ENCODE results near the gene PTN.
A peak's percentile ranks its signal among the peaks of the same experiment; 100 is the strongest.
"Not testable (repeated sequence)": the region's sequence is repeated elsewhere in the genome, so short reads cannot be mapped to it uniquely, and the experiment has no call there.

The PTN gene

GRCh38 chr7:137316648-137317353, 26.7 kb downstream of the PTN start:
- DNase-seq: no peak

- no peak for DNase-seq
These were observed 30.3 kb downstream of the PTN start for GRCh38 chr7:137313201-137313600.

DNA sequence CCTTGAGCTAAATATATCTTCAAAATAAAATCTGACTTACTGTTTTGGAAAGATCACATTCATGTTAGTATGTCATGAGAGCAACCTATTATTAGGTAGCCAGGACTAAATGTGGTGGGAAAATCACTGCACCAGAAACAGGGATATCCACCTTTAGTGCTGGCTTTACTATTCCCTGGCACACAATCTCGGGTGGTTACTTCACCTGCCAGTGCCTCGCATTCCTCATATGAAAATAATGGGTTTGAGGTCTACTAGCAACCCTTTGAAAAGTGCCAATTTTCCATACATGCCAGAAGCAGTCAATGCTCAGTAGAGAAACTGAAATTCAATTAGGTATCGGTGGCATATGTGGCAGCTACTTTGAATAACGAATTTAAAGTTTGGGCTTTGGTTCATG, 36.8 kb downstream of the PTN start:
- DNase-seq: no peak

DNA sequence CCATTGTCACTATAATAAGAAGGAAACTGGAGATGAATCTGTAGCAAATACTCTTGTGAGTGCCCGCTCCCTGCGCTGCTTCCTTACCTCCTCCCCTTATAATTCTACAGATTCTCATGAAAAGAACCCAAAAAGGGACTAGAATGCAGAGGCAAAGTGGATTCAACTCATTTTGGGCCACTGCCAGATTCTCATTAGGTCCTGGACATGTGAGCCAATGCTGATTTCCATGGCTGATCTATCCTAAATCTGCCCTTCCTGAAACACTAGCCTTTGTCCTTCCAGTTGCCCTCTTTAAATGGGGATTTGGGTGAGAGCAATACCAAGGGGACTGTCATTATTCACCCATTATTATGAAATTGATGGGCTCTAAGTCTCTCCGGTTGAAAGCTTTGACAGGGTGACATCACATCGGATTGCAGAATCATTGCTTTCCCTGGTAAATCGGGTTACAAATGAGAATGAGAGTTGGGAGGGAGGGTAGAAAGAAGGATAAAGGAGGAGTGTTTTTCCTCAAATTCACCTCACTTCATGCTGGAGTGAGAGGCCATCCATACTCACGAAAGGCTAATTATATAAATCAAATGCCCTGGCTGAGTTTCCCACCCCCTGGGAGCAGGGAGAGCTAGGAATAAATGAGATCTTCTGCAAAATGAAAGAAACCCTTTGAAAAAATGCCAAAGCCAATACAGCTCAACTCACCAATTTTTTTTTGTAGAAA, 37.5 kb downstream of the PTN start:
- DNase-seq: no peak

DNA sequence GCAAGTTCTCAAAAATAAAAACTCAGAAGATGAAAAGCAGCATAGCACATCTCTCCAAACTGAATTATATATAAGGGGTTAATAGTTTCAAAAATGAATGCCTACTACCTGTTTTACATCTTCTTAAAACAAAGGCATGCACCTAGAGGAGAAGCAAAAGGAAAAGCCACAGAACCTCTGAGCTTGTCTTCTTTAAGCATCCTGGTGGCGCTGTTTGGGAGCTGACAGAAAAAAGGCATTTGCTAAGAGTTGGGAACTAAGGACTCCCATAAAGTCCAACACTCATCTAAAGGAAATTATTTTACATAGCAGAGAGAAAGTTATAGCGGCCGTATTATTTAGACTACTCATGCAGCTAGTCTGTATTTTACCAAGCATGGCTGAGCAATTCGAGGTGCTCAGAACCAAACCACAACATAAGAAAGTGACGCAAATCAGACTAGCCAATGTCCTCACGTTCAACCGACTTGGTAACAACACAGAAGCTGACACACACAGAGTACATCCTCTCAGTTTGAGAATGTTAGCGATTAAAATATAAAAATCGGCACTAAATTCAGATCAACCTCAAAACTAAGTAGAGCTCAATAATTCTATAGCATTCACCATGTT, 38.8 kb downstream of the PTN start:
- DNase-seq: no peak

GRCh38 chr7:137304165-137304564, 39.4 kb downstream of the PTN start:
- no peak for DNase-seq

GRCh38 chr7:137302081-137302480, 41.5 kb downstream of the PTN start:
- no peak for DNase-seq

DNA sequence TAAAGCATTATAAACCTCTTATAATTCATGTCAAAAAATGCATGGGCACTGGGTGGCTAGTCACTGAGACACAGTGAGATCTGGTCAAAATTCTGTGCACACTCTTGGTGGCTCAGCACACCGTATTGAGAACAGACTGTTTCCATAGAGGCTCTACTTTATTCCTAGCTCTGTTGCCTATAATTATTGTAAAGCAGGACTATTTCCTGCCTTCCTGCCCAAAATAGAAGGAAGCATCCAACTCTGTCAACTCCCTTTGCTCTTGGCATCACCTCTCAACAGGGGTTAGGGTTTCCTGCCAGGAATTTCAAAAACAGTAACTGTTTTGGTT, 45.1 kb downstream of the PTN start:
- no peak for DNase-seq

DNA sequence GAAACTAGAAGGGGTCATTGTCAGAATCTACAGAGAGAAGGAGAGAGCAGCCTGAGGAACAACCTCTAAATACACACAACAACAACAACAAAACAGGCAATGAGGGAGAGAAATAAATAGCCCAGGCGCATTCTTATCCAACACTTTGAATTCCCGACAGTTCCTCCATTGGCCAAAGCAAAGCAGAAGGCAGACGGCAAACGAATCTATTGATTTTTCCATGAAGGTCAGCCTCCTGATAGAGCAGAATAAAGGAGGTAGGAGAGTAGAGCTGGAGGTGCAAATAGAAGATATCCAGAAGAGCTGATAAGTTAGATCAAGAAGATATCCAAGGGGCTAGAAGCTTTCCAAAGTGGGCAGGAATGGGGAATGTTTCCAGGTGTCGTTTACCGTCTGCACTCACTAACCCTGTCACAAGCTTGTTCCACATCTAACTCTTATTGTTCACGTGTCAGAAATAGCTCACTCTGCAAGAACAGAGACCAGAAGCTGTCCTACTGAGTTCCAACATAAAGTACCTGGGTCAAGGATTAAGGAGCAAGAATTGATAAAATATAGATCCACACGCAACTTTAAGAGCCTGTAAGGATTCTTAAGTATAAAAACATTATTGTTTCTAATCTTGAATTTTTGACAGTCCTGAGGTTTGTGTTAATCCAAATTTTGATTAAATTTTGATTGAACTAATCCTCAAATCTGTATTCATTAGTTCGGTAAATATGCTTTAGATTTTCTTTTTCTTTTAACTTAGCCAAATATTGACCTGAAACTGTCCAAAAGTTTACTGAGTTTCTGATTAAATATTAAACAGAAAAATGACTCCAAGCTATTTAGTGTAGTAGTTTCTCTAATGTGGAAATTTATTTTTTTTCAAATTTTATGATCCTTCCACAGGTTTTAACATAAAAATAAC, 45.7 kb downstream of the PTN start:
- no peak for DNase-seq

DNA sequence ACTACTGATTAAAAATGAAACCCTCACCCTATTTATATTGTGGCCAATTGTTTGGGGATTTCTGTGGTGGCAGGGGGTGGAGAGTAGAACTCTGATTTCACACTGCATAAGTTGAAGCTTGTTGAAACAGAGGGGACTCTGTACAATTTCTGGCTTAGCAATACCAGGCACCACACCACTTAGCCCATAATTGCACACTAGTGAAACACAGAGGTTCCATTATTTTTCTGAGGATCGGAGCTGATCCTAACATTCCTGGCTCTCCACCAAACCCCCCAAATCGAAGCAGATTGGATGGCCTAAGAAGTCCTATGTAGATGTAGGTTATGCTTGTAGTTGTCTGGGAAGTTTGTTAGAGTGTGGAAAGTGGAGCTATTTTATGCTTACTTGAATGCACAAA, 47.0 kb downstream of the PTN start:
- no peak for DNase-seq

- no peak for DNase-seq
These were observed 47.7 kb downstream of the PTN start for GRCh38 chr7:137295739-137296324.

DNA sequence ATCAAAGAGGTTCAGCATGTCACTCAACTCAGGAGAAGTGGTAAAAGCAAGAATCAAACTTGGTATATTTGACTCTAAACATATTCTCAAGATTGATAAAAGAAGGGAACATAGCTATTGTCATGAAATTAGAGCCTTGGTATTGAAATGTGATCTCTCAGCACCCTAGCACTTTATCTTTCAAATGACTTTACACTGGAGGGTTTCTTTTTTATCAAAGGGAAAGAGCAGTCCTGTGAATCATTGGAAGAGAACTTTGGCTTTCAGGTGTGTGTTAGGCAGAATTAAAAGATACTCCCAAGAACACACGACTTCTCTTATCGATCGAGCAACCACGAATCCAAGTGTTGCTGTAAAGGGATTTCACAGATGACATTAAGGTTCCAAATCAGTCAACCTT, 54.4 kb downstream of the PTN start:
- no peak for DNase-seq

- no peak for DNase-seq
These were observed 55.8 kb downstream of the PTN start for GRCh38 chr7:137287651-137288258.

DNA sequence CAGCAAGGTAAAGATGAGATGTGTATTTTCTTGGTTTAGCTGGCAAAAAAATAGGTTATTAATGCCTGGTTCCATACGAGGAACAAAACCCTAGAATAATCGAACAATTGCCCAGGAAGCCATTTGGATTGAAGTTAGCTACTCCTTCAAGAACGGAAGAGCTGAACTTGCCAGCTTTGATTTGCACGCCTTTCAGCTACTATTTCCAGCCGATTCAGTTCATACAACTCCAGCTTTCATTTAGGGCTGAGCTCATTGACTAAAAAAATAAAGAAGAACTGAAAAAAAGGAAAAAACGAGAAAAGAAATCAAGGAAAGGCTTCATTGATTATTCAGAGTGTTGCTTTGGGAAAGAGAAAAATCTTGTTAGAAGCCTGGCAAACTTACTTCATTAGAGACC, 60.4 kb downstream of the PTN start:
- DNase-seq: no peak

GRCh38 chr7:137282043-137282442, 61.5 kb downstream of the PTN start:
- no peak for DNase-seq

DNA sequence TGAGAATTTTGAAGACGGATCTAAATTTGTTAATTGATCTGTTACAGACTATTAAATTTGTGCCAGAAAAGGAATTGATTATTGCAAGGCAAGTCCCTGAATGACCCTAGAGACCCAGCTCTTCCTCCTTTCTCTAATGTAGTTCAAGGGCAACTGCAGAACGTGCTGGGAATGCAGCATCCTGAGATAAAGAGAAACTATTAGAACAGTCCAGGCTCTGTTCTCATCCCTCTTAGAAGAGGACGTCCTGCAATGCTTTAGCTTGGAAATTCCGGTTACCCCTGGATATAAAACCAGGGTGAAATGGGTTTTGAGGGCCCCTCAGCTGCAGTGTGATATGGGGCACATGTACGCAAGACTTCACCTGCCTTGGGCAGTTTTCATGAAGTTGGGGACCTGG, 67.3 kb downstream of the PTN start:
- no peak for DNase-seq

GRCh38 chr7:137272249-137272648, 71.3 kb downstream of the PTN start:
- no peak for DNase-seq

GRCh38 chr7:137269240-137269639, 74.3 kb downstream of the PTN start:
- no peak for DNase-seq

DNA sequence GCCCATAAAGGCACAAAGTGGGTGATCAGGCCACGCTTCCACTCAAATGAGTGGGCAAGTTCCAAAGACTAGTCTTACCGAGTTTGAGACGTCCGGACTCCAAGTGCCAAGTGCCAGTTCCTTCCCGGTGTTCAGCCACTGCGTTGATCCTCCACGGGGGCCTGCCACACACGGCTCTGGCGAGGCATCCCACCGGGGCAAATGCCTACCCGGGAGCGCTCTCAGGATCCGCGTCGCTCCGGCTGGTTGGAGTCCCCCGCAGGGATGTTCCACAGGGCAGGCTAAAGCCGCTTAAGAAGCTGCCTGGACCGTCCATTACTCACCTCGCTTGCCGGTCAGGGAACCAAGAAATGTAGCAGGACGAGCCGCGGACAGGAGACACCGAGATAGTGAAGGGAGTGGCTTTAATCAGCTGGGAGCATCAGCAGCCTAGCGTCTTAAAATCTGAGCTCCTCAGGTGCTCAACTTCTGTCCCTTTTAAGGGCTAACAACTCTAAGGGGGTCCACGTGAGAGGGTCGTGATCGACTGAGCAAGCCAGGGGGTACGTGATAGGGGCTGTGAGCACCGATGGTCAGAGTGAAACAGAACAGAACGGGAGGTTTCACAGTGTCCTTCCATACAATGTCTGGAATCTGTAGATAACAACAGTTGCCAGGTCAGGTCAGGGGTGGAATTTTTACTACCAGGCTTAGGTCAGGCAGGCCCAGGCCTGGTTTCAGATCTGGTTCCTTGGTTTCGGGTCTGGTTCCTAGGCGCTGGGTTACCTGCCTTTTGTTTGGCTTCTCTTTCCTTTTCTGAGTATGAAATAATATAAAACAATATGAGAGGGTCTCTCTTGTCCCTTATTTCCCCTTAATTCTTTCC, 75.3 kb downstream of the PTN start:
- DNase-seq: peak; percentile 82

GRCh38 chr7:137266764-137267163, 76.8 kb downstream of the PTN start:
- no peak for DNase-seq

GRCh38 chr7:137265480-137265879, 78.1 kb downstream of the PTN start:
- not testable (repeated sequence) for DNase-seq

- peak; percentile 71 for DNase-seq
These were observed 80.9 kb downstream of the PTN start for GRCh38 chr7:137262599-137262998.
